ENCODE data around the gene ZNF100. TPM values are rescaled to one million over a fixed set of nuclear protein-coding genes. Genes with fewer than 3 reads are reported as not detected.
"Not testable (repeated sequence)": the region's sequence is repeated elsewhere in the genome, so short reads cannot be mapped to it uniquely, and the experiment has no call there.

The ZNF100 gene
- 4.0 and 5.9 TPM in 2 replicates for total RNA-seq
- polyA plus RNA-seq (2012), result 0.86 TPM

DNA sequence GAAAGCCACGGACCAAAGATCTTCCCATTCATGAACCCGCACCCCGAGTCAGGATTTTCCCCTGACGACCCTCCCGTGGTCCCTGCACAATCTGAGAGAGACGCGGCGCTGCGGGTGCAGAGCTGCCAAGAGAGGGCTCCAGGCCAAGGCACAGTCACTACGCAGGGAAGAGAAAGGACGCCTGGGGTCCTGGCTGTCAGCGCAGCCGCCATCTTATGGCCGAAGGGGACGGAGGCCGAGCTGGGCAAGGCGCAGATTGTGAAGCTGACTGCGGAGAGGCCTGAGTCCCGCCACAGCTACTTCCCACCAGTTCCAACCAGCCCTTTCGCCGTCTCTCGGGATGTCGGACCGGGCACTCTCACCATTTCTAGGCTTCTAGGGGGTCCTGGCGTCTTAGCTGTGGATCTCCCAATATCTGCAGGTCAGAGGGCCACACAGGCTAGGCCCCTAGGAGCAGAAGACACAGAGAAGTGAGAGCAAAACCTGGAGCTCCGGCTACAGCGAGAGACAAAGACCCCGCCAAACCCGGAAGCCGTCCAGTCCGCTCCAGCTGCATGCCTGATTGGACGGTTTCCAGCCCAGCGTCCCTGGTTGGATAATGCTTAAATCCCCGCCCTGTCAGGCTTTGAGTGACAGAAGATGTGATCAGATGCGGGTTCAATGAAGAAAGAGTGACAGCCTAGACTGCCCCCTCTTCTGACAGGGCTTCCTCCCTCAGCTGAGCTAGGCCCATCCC, at the start of gene ZNF100:
Gene ZNF100, minus strand, starts transcription at position 515 of the 736 bp plus-strand sequence. Its CDS starts 150 bp downstream, at position 365.
- peak; percentile 97 for DNase-seq (ENCODE audit: low read depth)

- DNase-seq (ENCODE audit: low read depth), result no peak
These were observed 45.1 kb upstream of the ZNF100 start for GRCh38 chr19:21812448-21812847.

- DNase-seq (ENCODE audit: low read depth), result not testable (repeated sequence)
These were observed 41.1 kb upstream of the ZNF100 start for GRCh38 chr19:21808400-21809000.

GRCh38 chr19:21789466-21790085, 22.2 kb upstream of the ZNF100 start:
- no peak for DNase-seq (ENCODE audit: low read depth)

- DNase-seq (ENCODE audit: low read depth), result no peak
These were observed 19.6 kb upstream of the ZNF100 start for GRCh38 chr19:21786936-21787335.

GRCh38 chr19:21775792-21776191, 8.4 kb upstream of the ZNF100 start:
- DNase-seq (ENCODE audit: low read depth), result not testable (repeated sequence)

- not testable (repeated sequence) for DNase-seq (ENCODE audit: low read depth)
These were observed 694 bp downstream of the ZNF100 start for GRCh38 chr19:21766705-21767064.

GRCh38 chr19:21765151-21765550, 2.2 kb downstream of the ZNF100 start:
- no peak for DNase-seq (ENCODE audit: low read depth)

GRCh38 chr19:21761547-21761946, 5.8 kb downstream of the ZNF100 start:
- peak; percentile 3 for DNase-seq (ENCODE audit: low read depth)

DNA sequence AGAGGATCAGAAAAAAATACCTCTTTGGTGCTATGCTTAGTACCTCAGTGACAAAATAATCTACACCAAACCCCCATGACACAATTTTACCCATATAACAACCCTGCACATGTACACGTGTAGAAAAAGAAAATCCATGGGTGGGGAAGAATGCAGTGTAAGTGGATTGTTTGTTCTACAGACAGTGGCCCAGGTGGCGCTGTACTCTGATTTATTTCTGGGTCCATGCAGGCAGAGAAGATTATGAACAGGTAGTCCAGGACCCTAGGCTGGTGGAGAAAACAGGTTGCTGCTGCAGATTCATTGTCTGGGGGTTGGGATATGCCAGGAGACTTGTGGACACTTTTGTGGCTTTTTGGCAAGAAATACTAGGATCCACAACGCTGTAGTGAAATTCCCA, 9.1 kb downstream of the ZNF100 start:
- DNase-seq (ENCODE audit: low read depth), result no peak

DNA sequence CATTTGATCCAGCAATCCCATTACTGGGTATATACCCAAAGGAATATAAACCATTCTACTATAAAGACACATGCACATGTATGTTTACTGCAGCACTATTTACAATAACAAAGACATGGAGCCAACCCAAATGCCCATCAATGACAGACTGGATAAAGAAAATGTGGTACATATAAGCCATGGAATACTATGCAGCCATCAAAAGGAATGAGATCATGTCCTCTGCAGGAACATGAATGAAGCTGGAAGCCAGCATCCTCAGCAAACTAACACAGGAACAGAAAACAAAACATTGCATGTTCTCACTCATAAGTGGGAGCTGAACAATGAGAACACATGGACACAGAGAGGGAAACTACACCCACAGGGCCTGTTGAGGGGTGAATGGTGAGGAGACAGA, 11.8 kb downstream of the ZNF100 start:
- not testable (repeated sequence) for DNase-seq (ENCODE audit: low read depth)

GRCh38 chr19:21751384-21751783, 16.0 kb downstream of the ZNF100 start:
- DNase-seq (ENCODE audit: low read depth), result peak; percentile 46

DNA sequence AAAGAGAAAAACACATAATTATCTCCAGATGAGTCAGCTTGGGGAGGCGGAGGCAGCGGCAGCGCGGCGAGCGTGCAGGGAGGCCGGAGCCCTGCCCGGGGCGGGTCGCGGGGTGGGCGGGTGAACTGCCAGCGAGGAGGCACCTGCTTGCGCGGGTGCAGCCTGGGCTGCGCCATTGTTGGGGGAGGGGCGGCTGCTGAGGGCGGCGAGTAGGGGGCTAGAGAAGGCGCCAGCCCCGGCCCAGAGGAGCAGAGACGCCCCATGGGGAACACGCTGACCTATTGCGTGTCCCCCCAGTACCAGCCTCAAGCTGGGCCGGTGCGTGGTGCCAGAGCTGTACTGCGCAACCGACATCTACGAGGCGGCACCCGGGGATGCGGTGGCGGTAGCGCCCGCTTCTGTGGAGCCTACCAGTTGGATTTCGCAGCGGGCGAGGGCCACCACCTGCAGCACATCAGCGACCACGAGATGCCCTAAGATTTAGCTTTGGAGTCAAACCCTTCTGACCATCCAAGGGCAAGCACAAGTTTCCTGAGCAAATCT, 16.7 kb downstream of the ZNF100 start:
- DNase-seq (ENCODE audit: low read depth), result no peak

DNA sequence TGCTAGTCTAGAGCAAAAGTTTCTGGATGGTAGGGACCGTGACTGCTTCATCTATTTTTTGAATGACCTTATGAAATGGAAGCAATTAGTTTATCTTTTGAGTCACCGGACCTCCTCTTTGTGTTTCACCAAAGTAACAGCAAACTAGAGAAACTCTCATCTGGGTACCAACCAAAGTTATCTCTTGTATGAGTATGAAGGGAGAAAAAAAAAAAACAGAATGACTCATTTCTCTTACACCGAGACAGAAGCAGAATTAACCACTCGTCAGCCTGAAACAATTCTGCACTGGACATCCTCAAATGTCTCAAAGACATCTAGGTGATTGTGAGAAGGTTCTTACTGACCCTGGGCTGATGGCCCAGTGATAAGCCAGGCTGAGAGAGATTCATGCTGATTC, 18.3 kb downstream of the ZNF100 start:
- no peak for DNase-seq (ENCODE audit: low read depth)

GRCh38 chr19:21748088-21748487, 19.3 kb downstream of the ZNF100 start:
- DNase-seq (ENCODE audit: low read depth), result no peak

DNA sequence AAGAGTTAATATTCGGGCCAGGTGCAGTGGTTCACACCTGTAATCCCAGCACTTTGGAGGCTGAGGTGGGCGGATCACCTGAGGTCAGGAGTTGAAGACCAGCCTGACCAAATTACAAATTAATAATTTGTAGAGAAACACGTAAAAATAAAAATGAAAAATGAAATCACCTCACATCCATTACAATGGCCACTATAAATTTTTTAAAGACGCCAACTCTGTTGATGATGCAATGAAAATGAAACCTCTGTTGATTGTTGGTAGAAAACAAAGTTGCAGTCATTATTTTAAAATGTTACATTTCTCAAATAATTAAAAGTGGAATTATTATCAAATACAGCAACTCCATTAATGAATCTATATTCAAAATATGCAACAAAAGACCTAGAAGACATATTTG, 26.8 kb downstream of the ZNF100 start:
- DNase-seq (ENCODE audit: low read depth), result no peak

DNA sequence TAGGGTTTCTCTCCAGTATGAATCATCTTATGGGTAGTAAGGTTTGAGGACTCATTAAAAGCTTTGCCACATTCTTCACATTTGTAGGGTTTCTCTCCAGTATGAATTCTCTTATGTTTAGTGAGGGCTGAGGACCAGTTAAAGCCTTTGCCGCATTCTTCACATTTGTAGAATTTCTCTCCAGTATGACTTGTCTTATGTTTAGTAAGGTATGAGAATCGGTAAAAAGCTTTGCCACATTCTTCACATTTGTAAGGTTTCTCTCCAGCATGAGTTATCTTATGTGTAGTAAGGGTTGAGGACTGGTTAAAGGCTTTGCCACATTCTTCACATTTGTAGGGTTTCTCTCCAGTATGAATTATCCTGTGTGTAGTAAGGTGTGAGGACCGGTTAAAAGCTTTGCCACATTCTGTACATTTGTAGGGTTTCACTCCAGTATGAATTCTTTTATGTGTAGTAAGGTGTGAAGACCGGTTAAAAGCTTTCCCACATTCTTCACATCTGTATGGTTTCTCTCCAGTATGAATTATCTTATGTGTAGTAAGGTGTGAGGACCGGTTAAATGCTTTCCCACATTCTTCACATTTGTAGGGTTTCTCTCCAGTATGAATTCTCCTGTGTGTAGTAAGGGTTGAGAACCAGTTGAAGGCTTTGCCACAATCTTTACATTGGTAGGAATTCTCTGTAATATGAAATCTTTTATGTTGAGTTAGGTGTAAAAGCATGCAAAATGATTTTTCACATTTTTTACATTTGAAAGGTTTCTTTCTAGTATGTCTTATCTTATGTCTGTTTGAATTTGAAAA, 40.2 kb downstream of the ZNF100 start:
- DNase-seq (ENCODE audit: low read depth), result not testable (repeated sequence)

- DNase-seq (ENCODE audit: low read depth), result no peak
These were observed 53.6 kb downstream of the ZNF100 start for GRCh38 chr19:21713761-21714160.

- no peak for DNase-seq (ENCODE audit: low read depth)
These were observed 57.9 kb downstream of the ZNF100 start for GRCh38 chr19:21709464-21709863.

DNA sequence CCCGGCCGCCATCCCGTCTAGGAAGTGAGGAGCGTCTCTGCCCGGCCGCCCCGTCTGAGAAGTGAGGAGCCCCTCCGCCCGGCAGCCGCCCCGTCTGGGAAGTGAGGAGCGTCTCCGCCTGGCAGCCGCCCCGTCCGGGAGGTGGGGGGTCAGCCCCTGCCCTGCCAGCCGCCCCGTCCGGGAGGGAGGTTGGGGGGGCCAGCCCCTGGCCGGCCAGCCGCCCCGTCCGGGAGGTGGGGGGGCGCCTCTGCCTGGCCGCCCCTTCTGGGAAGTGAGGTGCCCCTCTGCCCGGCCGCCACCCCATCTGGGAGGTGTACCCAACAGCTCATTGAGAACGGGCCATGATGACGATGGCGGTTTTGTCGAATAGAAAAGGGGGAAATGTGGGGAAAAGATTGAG, 59.5 kb downstream of the ZNF100 start:
- DNase-seq (ENCODE audit: low read depth), result not testable (repeated sequence)

DNA sequence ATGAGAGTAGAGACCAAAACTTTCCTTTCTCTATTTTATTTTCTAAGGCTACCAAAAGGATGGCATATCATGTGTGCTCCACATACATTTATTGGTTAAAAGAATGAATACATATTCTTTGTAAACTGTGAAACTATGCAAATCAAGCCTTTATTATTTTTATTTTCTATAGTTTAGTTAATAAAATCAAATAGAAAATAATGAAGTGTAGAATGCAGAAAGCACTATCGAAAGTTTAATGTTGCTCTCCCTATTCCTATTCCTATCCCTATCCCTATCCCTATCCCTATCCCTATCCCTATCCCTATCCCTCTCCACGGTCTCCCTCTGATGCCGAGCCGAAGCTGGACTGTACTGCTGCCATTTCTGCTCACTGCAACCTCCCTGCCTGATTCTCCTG, 60.3 kb downstream of the ZNF100 start:
- no peak for DNase-seq (ENCODE audit: low read depth)

Measured in myocyte (in vitro differentiated cells).